ENCODE results near the gene ADAMTS9. TPM values are rescaled to one million over a fixed set of nuclear protein-coding genes. Genes with fewer than 3 reads are reported as not detected.
A peak's percentile ranks its signal among the peaks of the same experiment; 100 is the strongest.

Gene ADAMTS9
- total and polyA plus RNA-seq, 12 donors: 9.7 to 102 (median 18.6) TPM

GRCh38 chr3:64574194-64574593 lies 113.6 kb downstream of the ADAMTS9 start:
- peaks cover 0 to 36% (median 0%) of the 10 kb centered on the region in 9 donors for H3K4me1 ChIP-seq
- no peak overlapping the region for H3K4me3 ChIP-seq
- no peak for DNase-seq
- no peaks in the 10 kb centered on the region for H3K9me3 ChIP-seq
- WGBS, 2 donors: 88 to 96% methylated on average over 2 of the region's 2 CpGs
- TF ChIP-seq CTCF (IDR thresholded peaks at IDR 0.05): no peak
- no peak overlapping the region for H3K27ac ChIP-seq
- H3K27me3 ChIP-seq: no peaks in the 10 kb centered on the region
- peaks cover 0 to 66% (median 6%) of the 10 kb centered on the region in 9 donors for H3K36me3 ChIP-seq
- intact Hi-C loops (cut with DNase I): no loop called here
- no peak for ATAC-seq

GRCh38 chr3:64571982-64572381 lies 115.8 kb downstream of the ADAMTS9 start:
- Histone ChIP-seq H3K4me1 (peaks cover 0 to 25% (median 0%) of the 10 kb centered on the region in 9 donors), H3K9me3 (no peaks in the 10 kb centered on the region), H3K36me3 (peaks cover 0 to 77% (median 6%) of the 10 kb centered on the region in 9 donors), H3K4me3 (no peak overlapping the region), H3K27ac (no peak overlapping the region), H3K27me3 (no peaks in the 10 kb centered on the region)
- DNase-seq (no peak), ATAC-seq (peak in 2 of 8 donors; percentile 46 to 59)
- whole genome bisulfite sequencing, 2 donors: 83 to 94% methylated on average over 1 of the region's 1 CpG
- TF ChIP-seq CTCF (IDR thresholded peaks at IDR 0.05): no peak
- intact Hi-C loops (cut with DNase I): no loop called here

- H3K4me1 ChIP-seq: peaks cover 0 to 25% (median 0%) of the 10 kb centered on the region in 9 donors
- H3K27me3 ChIP-seq: no peaks in the 10 kb centered on the region
- no peaks in the 10 kb centered on the region for H3K9me3 ChIP-seq
- no peak overlapping the region for H3K27ac ChIP-seq
- H3K36me3 ChIP-seq: peaks cover 0 to 78% (median 0%) of the 10 kb centered on the region in 9 donors
- no peak for TF ChIP-seq CTCF (IDR thresholded peaks at IDR 0.05)
- WGBS, 2 donors: 81 to 87% methylated on average over 5 of the region's 5 CpGs
- ATAC-seq (peak in 1 of 8 donors; percentile 51), DNase-seq (no peak)
- no peak overlapping the region for H3K4me3 ChIP-seq
- intact Hi-C loops (cut with DNase I): no loop called here
These were observed 118.8 kb downstream of the ADAMTS9 start for GRCh38 chr3:64568895-64569517.

GRCh38 chr3:64566859-64567258 lies 120.9 kb downstream of the ADAMTS9 start:
- WGBS, 2 donors: 89 to 91% methylated on average over 3 of the region's 3 CpGs
- Histone ChIP-seq H3K4me1 (peaks cover 0 to 16% (median 0%) of the 10 kb centered on the region in 9 donors), H3K36me3 (peaks cover 0 to 63% (median 0%) of the 10 kb centered on the region in 9 donors), H3K27me3 (no peaks in the 10 kb centered on the region), H3K27ac (no peak overlapping the region), H3K4me3 (no peak overlapping the region), H3K9me3 (no peaks in the 10 kb centered on the region)
- DNase-seq (no peak), ATAC-seq (no peak)
- no peak for TF ChIP-seq CTCF (IDR thresholded peaks at IDR 0.05)
- intact Hi-C loops (cut with DNase I): no loop called here
